GM12891 (cell line): ENCODE data around the gene NVL.

Experiments used
- DNase-seq: peaks from one replicate; pipeline ENCODE4 v3.0.0; 2011; ENCODE audit warnings: low spot score; ENCODE audit not compliant: insufficient read length
- FAIRE-seq: peaks from 2 replicates; lab custom pipeline; 2011; peaks lifted over from hg19 to GRCh38; lab: Jason Lieb, UNC
- PAX5 ChIP-seq: IDR thresholded peaks from 2 replicates; pipeline ENCODE4 v1.6.1; 2011; ENCODE audit warnings: low read length, moderate library complexity, mild to moderate bottlenecking; ENCODE audit not compliant: insufficient read depth, severe bottlenecking
- POLR2A ChIP-seq: IDR thresholded peaks from 2 replicates; pipeline ENCODE4 v1.6.1; 2011; ENCODE audit warnings: low read depth, low read length, control low read depth
- POLR2AphosphoS5 ChIP-seq: IDR thresholded peaks from 2 replicates; pipeline ENCODE4 v1.6.1; 2011; ENCODE audit warnings: low read depth, low read length, control low read depth
- POU2F2 ChIP-seq: IDR thresholded peaks from 2 replicates; pipeline ENCODE4 v1.6.1; 2011; ENCODE audit warnings: low read depth, mild to moderate bottlenecking, control low read depth, low read length, moderate library complexity
- SPI1 ChIP-seq: IDR thresholded peaks from 2 replicates; pipeline ENCODE4 v1.6.1; 2011; ENCODE audit warnings: low read depth, low read length, control low read depth
- TAF1 ChIP-seq: IDR thresholded peaks from 2 replicates; pipeline ENCODE4 v1.6.1; 2011; ENCODE audit warnings: low read depth, low read length, control low read depth

The NVL gene

GRCh38 chr1:224182866-224183590 is 146.9 kb downstream of the NVL start, which contains the start of gene DEGS1:
Gene DEGS1, plus strand, starts transcription at chr1:224183240. Its CDS starts 97 bp downstream, at chr1:224183337.
- TF ChIP-seq TAF1 (no peak; the same call in 1 of the 2 replicates), POLR2AphosphoS5 (peak; percentile 74), POLR2A (peak; percentile 83)
- FAIRE-seq (no peak), DNase-seq (peak; percentile 87)

GRCh38 chr1:224182057-224182865 is 147.7 kb downstream of the NVL start:
- FAIRE-seq = peak; percentile 91
- peak; percentile 48 for DNase-seq
- TF ChIP-seq TAF1 = 0 out of 2 replicates have a peak, but pooled peaks have one; percentile 12
- no peak for TF ChIP-seq POLR2A
- peak; percentile 67 for TF ChIP-seq PAX5
- no peak for TF ChIP-seq POLR2AphosphoS5

- TF ChIP-seq TAF1 = no peak
- TF ChIP-seq SPI1 = no peak
- TF ChIP-seq PAX5 = no peak
- no peak for TF ChIP-seq POLR2AphosphoS5
- no peak for TF ChIP-seq POU2F2
- TF ChIP-seq POLR2A = no peak
- DNase-seq (no peak), FAIRE-seq (no peak)
These were observed 148.5 kb downstream of the NVL start for GRCh38 chr1:224181453-224181810.

GRCh38 chr1:224180783-224181452 is 149.1 kb downstream of the NVL start:
- FAIRE-seq (peak; percentile 38), DNase-seq (no peak)
- no peak for TF ChIP-seq PAX5
- no peak for TF ChIP-seq POU2F2
- no peak for TF ChIP-seq SPI1
- no peak for TF ChIP-seq POLR2A

- TF ChIP-seq POU2F2 (no peak), SPI1 (no peak), POLR2AphosphoS5 (no peak), POLR2A (no peak), PAX5 (no peak)
- FAIRE-seq (no peak), DNase-seq (no peak)
These were observed 151.1 kb downstream of the NVL start for GRCh38 chr1:224178894-224179293.

- FAIRE-seq = no peak
These were observed 152.5 kb downstream of the NVL start for GRCh38 chr1:224177356-224177999.

More at GRCh38 chr1:224177356-224177999, 152.5 kb downstream of the NVL start:
- TF ChIP-seq TAF1 (no peak), POU2F2 (no peak), POLR2A (no peak), POLR2AphosphoS5 (no peak), PAX5 (no peak), SPI1 (no peak)
- no peak for DNase-seq
